WTC11 (cell line): ENCODE measurements around the gene PTPRF. TPM values are rescaled to one million over a fixed set of nuclear protein-coding genes. Genes with fewer than 3 reads are reported as not detected.

Experiments
- ATAC-seq: fragments of 200-7000 bp; cut with Tn5 transposase; 2 replicates; pipeline ENCODE4 v1.10.0; 2021; ENCODE audit warnings: mild to moderate bottlenecking, moderate library complexity
- CTCF ChIA-PET: fragments of 300-600 bp; sonication (Branson Sonifier 250); formaldehyde crosslinking; loops from one replicate; lab custom pipeline; 2021; ENCODE audit warnings: antibody characterized with exemption; lab: Charles Lee
- POLR2A ChIA-PET: fragments of 350-600 bp; sonication (Branson Sonifier 250); formaldehyde crosslinking; loops from one replicate; lab custom pipeline; 2021; ENCODE audit warnings: antibody characterized with exemption; lab: Charles Lee
- DNase-seq: peaks from one replicate; pipeline ENCODE4 v3.0.0; 2021; ENCODE audit warnings: low spot score
- H3K27ac Mint-ChIP-seq: 2 replicates; pipeline ENCODE4 v1.8.0; 2021; ENCODE audit warnings: mixed read lengths
- H3K27me3 Mint-ChIP-seq: 2 replicates; pipeline ENCODE4 v1.8.0; 2021; ENCODE audit warnings: low read depth, mild to moderate bottlenecking, moderate library complexity, mixed read lengths
- H3K36me3 Mint-ChIP-seq: 2 replicates; pipeline ENCODE4 v1.8.0; 2021; ENCODE audit warnings: mixed read lengths
- H3K4me1 Mint-ChIP-seq: 2 replicates; pipeline ENCODE4 v1.8.0; 2022; ENCODE audit warnings: mixed read lengths
- H3K4me3 Mint-ChIP-seq: 2 replicates; pipeline ENCODE4 v1.8.0; 2021; ENCODE audit warnings: mild to moderate bottlenecking, moderate library complexity, mixed read lengths
- H3K9me3 Mint-ChIP-seq: 2 replicates; pipeline ENCODE4 v1.8.0; 2021; ENCODE audit warnings: mixed read lengths
- CREB1 ChIP-seq: sonication (generic); formaldehyde crosslinking; IDR thresholded peaks from 2 replicates; pipeline ENCODE4 v1.8.0; 2023; ENCODE audit warnings: mild to moderate bottlenecking, missing genetic modification reagents
- E2F1 ChIP-seq: sonication (generic); formaldehyde crosslinking; IDR thresholded peaks from 2 replicates; pipeline ENCODE4 v1.8.0; 2022; ENCODE audit warnings: mild to moderate bottlenecking, missing genetic modification reagents
- E2F4 ChIP-seq: sonication (generic); formaldehyde crosslinking; IDR thresholded peaks from 2 replicates; pipeline ENCODE4 v1.8.1; 2022; ENCODE audit warnings: low read depth, mild to moderate bottlenecking, moderate library complexity, missing genetic modification reagents, borderline replicate concordance
- E2F5 ChIP-seq: sonication (generic); formaldehyde crosslinking; IDR thresholded peaks from 2 replicates; pipeline ENCODE4 v1.8.1; 2022; ENCODE audit warnings: mild to moderate bottlenecking, moderate library complexity, missing genetic modification reagents
- EMX1 ChIP-seq: fragments of 250-450 bp; sonication (Bioruptor Pico); IDR thresholded peaks from 2 replicates; pipeline ENCODE4 v1.8.0; 2021; ENCODE audit warnings: mild to moderate bottlenecking
- FOXP1 ChIP-seq: sonication (generic); formaldehyde crosslinking; IDR thresholded peaks from 2 replicates; pipeline ENCODE4 v1.8.0; 2022; ENCODE audit warnings: missing genetic modification reagents, mild to moderate bottlenecking, moderate library complexity, borderline replicate concordance
- GABPB1 ChIP-seq: sonication (generic); formaldehyde crosslinking; IDR thresholded peaks from 2 replicates; pipeline ENCODE4 v1.8.1; 2023; ENCODE audit warnings: mild to moderate bottlenecking, missing genetic modification reagents
- GTF2I ChIP-seq: fragments of 250-450 bp; sonication (Bioruptor Pico); conservative IDR thresholded peaks from 2 replicates; pipeline ENCODE4 v1.4.0; 2021; ENCODE audit warnings: mild to moderate bottlenecking
- HMGA2 ChIP-seq: fragments of 250-450 bp; sonication (Bioruptor Pico); IDR thresholded peaks from 2 replicates; pipeline ENCODE4 v1.4.0; 2021; ENCODE audit warnings: mild to moderate bottlenecking, moderate library complexity
- KAT7 ChIP-seq: sonication (generic); formaldehyde crosslinking; IDR thresholded peaks from 2 replicates; pipeline ENCODE4 v1.8.1; 2023; ENCODE audit warnings: missing genetic modification reagents, mild to moderate bottlenecking, borderline replicate concordance
- MAX ChIP-seq: sonication (generic); formaldehyde crosslinking; IDR thresholded peaks from 2 replicates; pipeline ENCODE4 v1.8.0; 2022; ENCODE audit warnings: mild to moderate bottlenecking, missing genetic modification reagents
- MLX ChIP-seq: sonication (generic); formaldehyde crosslinking; IDR thresholded peaks from 2 replicates; pipeline ENCODE4 v1.8.1; 2023; ENCODE audit warnings: mild to moderate bottlenecking, missing genetic modification reagents, moderate library complexity
- MXD4 ChIP-seq: fragments of 250-450 bp; sonication (Bioruptor Pico); IDR thresholded peaks from 2 replicates; pipeline ENCODE4 v1.8.0; 2021; ENCODE audit warnings: mild to moderate bottlenecking, moderate library complexity, borderline replicate concordance
- NFATC4 ChIP-seq: fragments of 250-450 bp; sonication (Bioruptor Pico); IDR thresholded peaks from 2 replicates; pipeline ENCODE4 v1.9.0; 2021; ENCODE audit warnings: mild to moderate bottlenecking
- NR1H2 ChIP-seq: sonication (generic); formaldehyde crosslinking; IDR thresholded peaks from 2 replicates; pipeline ENCODE4 v1.9.0; 2021; ENCODE audit warnings: mild to moderate bottlenecking, moderate library complexity, missing genetic modification reagents
- RELA ChIP-seq: sonication (generic); formaldehyde crosslinking; IDR thresholded peaks from 2 replicates; pipeline ENCODE4 v1.8.1; 2022; ENCODE audit warnings: missing genetic modification reagents, mild to moderate bottlenecking, borderline replicate concordance
- STAT6 ChIP-seq: sonication (generic); formaldehyde crosslinking; conservative IDR thresholded peaks from 2 replicates; pipeline ENCODE4 v1.8.1; 2023; ENCODE audit warnings: mild to moderate bottlenecking, low read depth, missing genetic modification reagents, moderate library complexity
- ZMAT4 ChIP-seq: fragments of 250-450 bp; sonication (Bioruptor Pico); IDR thresholded peaks from 2 replicates; pipeline ENCODE4 v1.9.0; 2021; ENCODE audit warnings: mild to moderate bottlenecking
- ZNF232 ChIP-seq: sonication (generic); formaldehyde crosslinking; IDR thresholded peaks from 2 replicates; pipeline ENCODE4 v1.8.0; 2022; ENCODE audit warnings: mild to moderate bottlenecking, missing genetic modification reagents
- ZNF281 ChIP-seq: sonication (generic); formaldehyde crosslinking; IDR thresholded peaks from 2 replicates; pipeline ENCODE4 v1.8.0; 2023; ENCODE audit warnings: mild to moderate bottlenecking, missing genetic modification reagents
- ZNF512 ChIP-seq: sonication (generic); formaldehyde crosslinking; IDR thresholded peaks from 2 replicates; pipeline ENCODE4 v1.8.1; 2022; ENCODE audit warnings: missing genetic modification reagents, borderline replicate concordance
- ZNF671 ChIP-seq: fragments of 250-450 bp; sonication (Bioruptor Pico); IDR thresholded peaks from 2 replicates; pipeline ENCODE4 v1.8.0; 2021; ENCODE audit warnings: mild to moderate bottlenecking
- total RNA-seq: library from RNA; stranded (reverse); gene quantifications from 3 replicates; pipeline ENCODE4 v1.2.3, GENCODE V29; 2021

Gene PTPRF
- total RNA-seq, 1 experiment from 2014 or later, result 248 TPM

GRCh38 chr1:43569175-43569574, 38.5 kb downstream of the PTPRF start:
- Mint-ChIP-seq H3K36me3 (peaks cover 23% of the 10 kb centered on the region), H3K27ac (no peak overlapping the region), H3K4me1 (peaks cover 16% of the 10 kb centered on the region), H3K9me3 (no peaks in the 10 kb centered on the region), H3K27me3 (no peaks in the 10 kb centered on the region), H3K4me3 (no peak overlapping the region)
- TF ChIP-seq ZMAT4 (CRISPR knock-in tag), result no peak
- TF ChIP-seq FOXP1 (CRISPR knock-in tag), result no peak
- TF ChIP-seq RELA (CRISPR knock-in tag), result no peak
- TF ChIP-seq HMGA2 (CRISPR knock-in tag), result no peak
- no peak for TF ChIP-seq CREB1
- TF ChIP-seq E2F1 (CRISPR knock-in tag), result no peak
- TF ChIP-seq ZNF512 (CRISPR knock-in tag), result no peak
- TF ChIP-seq NR1H2 (CRISPR knock-in tag), result no peak
- TF ChIP-seq MXD4 (CRISPR knock-in tag), result no peak
- TF ChIP-seq ZNF232 (CRISPR knock-in tag), result no peak
- no peak for TF ChIP-seq STAT6
- no peak for TF ChIP-seq GABPB1 (CRISPR knock-in tag)
- no peak for TF ChIP-seq EMX1 (CRISPR knock-in tag)
- ATAC-seq, result no peak
- CTCF ChIA-PET, result interaction anchor here (0.6 to 1.4 kb wide), 2 partner anchors 15 to 27 kb away, joined by 3 to 6 read pairs; no protein-coding TSS in a partner anchor
- no peak for DNase-seq
- POLR2A ChIA-PET, result no interaction called here

- ChIA-PET POLR2A (interaction anchor here (0.6 to 0.8 kb wide), 2 partner anchors 80 to 422 kb away, joined by 3 read pairs; partner anchors contain the start of gene KDM4A), CTCF (interaction anchor here (0.8 kb wide), 1 partner anchor 40 kb away, joined by 3 read pairs; the partner anchor contains the start of gene PTPRF)
- DNase-seq (no peak), ATAC-seq (no peak)
- Mint-ChIP-seq H3K4me1 (peaks cover 6% of the 10 kb centered on the region), H3K36me3 (peaks cover 23% of the 10 kb centered on the region), H3K9me3 (no peaks in the 10 kb centered on the region), H3K27me3 (no peaks in the 10 kb centered on the region), H3K4me3 (no peak overlapping the region), H3K27ac (no peak overlapping the region)
- TF ChIP-seq KAT7 (CRISPR knock-in tag) (no peak), E2F4 (CRISPR knock-in tag) (no peak), GTF2I (CRISPR knock-in tag) (no peak), ZNF281 (CRISPR knock-in tag) (no peak), E2F5 (CRISPR knock-in tag) (no peak), ZNF671 (CRISPR knock-in tag) (no peak), MAX (CRISPR knock-in tag) (no peak), CREB1 (no peak), MLX (CRISPR knock-in tag) (no peak), NFATC4 (no peak)
These were observed 39.6 kb downstream of the PTPRF start for GRCh38 chr1:43570277-43570676.
